ENCODE results near the gene SHBG.

DNA sequence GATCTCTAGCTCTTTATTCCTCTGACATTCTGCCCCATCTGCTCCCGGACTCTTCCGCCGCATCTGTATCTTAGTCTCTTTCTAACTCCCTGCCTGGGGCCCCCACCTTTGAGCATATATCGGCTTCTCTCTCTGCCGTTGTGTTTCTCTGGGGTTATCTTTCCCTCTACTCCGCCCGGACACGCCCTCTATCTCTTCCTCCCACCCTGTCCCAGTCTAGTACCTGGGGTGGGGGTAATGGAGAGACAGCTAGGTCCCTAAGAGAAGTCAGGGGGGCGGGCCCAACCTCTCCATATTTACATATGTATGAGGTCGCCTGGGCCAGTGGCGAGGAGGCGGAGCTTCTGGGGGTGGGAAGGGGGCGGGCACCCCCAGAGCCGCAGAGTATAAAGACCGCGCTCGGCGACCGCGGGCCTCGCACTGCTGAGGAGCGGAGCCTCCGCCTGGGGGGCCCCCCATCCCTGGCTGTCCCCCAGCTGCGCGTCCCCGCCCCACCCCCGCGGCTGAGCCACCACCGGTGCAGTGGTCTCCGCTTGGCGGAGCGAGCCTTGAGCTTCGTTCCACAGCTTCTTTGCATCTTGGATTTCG lies 20.7 kb downstream of the SHBG start, which contains the start of gene ATP1B2:
- no peak for TF ChIP-seq POLR2A (IDR thresholded peaks at IDR 0.05)
- no peak for TF ChIP-seq CTCF (IDR thresholded peaks at IDR 0.05)

Data from Peyer's patch (tissue), 4 donors.